Measurements from ENCODE around the gene CSNK2A3.
"Not testable (repeated sequence)": the region's sequence is repeated elsewhere in the genome, so short reads cannot be mapped to it uniquely, and the experiment has no call there.

The CSNK2A3 gene
- 0.96 to 4.9 (median 1.8) reads per million in 3 experiments for total RNA-seq

DNA sequence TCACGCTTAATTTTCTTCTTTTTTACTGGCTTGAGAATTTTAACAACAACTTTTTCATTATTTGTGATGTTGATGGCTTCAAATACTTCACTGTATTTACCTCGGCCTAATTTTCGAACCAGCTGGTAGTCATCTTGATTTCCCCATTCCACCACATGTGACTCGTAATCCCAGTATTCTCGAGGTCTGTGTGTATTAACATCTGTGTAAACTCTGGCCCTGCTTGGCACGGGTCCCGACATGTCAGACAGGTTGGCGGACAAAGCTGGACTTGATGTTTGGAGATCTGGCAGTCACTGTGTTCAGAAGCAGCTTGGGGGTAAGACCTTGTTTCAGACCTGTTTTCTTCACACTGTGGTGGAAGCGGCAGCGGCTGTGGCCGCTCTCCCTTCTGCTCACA is at the start of gene CSNK2A3:
TSS of gene CSNK2A3 (minus strand) at position 373 of the 400 bp plus-strand sequence. CDS start at position 242, 131 bp downstream.
- not testable (repeated sequence) for DNase-seq

DNA sequence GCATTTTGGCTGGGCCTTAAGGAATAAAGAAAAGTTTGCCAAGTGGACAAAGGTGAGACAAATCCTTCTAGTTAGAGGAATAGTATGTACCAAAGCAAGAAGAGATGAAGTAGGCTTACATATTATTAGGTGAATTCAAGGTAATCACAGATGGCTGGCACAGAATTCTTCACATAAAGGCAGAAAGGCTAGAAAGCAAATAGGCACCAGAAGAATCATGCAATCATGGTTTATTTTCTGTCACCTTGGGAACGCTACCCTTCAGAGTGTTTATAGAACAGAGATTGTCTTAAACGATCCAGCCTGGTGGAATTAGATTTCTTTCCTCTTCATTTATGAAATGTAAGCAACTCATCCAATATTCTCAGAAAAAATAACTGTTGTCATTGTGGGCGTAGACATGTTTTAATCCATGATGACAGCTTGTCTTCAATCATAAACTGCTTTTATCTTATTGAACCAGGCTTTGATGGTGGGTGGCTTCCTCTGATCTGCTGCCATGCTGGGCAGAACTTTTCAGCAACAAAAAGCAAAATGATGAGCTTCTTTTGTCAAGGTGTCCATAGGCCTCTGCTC is 49.0 kb upstream of the CSNK2A3 start:
- no peak for DNase-seq

DNA sequence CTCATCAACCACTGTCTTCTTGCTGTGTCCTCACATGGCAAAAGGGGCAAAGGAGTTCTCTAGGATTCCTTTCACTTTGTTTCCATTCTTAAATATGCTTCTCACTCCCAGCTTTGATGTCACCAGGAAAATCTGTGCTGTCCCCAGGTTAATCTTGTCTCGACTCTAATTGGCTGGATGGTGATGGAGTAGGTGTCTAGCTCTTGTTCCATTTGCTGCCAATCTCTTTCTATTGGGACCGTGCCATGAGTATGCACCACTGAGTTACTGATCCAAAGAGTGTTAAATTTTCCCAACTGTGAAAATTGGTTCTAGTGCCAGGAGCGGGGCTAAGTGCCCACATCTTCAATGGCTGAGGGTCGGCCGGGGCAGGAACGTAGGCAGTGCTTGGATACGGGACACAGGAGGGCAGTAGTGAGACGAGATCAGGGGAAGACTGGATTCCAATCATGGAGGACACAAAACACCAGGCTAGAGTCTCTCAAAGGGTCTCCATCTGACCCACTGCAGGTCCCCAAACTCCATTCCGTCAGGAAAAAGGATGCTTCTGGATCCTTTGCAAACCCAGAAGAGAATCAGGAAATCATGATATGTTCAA is 47.7 kb upstream of the CSNK2A3 start:
- no peak for DNase-seq

DNA sequence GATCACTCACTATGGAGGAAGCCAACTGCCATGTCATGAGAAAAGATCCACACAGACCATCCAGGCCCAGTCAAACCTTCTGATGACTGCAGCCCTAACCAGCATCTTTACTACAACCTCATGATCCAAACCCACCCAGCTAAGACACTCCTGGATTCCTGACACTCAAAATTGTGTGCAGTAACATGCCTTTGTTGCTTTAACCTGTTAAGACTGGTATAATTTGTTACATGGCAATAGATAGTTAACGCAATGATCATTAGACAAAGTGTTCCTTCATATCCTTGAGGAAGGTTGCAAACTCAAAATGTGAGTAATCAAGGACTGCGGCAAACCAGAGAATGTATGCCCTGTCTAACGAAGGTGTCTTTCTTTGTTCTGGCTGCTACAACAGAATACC is 47.1 kb upstream of the CSNK2A3 start:
- DNase-seq, result no peak

DNA sequence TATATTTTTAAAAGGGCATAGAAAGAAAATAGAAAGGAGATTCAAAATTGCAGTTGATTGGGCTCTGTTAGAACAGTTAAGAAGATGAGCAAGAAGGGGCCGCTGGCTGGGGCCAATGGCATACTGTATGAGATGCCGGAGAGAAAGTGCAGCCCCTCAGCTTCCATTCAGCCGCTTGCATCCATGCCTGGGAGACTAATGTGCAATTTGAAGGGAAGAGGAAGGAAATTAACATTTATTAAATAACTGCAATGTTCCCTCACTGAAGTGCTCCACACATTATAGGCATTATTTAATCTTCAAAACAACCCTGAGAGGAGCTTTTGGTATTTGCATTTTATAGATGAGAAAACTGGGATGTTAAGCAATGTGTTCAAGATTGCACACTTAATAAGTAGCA is 44.7 kb upstream of the CSNK2A3 start:
- no peak for DNase-seq

DNA sequence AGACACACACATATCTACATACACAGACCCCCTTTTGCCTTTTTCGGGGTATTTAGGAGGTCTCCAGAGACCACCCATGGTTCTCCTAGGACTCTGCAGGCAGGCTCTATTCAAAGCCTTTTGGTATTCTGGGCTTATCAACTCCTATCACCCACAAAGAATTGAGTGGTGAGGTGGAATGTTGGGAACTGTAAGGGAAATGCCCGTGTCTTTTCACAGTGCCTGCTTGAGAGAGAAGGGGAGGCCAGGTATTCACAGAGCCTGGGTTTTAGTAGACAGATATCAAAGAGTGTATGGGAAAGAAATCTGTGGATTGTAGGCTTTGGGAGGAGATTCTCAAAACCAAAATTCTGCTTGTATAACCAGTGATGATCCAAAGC is 44.0 kb upstream of the CSNK2A3 start:
- no peak for DNase-seq

DNA sequence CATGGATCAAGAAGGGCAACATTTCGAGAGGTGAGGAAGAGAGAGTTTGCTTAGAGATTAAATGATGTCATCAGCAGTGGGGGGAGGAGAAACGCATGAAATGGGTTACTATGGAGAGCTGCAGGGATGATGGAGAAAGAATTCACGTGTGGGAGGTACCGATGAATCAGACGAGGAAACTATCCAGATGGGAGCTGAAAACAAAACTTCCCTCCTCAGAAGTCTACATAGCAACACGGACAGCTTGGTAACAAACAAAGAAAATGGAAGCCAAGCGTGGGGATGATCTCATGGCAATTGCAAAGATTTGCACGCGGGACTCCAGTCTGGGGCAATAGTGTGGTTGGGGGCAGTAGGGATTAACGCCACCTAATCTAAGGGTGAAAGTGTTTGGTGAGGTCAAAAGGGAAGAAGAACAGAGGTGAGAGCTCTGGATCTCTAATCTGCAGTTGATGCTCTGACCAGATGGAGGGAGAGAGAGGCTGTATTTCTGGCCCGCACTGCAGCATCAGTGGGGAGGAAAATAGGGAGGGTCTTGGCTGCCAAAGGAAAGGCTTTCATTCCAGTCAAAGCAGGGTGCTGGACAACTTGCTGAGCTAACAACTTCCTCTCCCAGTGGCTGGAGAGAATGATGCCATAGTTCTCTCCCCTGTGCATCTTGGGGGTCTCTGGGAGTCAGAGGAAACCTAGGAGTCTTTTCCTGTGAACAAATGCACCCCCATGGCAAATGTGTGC is 43.4 kb upstream of the CSNK2A3 start:
- DNase-seq, result no peak

DNA sequence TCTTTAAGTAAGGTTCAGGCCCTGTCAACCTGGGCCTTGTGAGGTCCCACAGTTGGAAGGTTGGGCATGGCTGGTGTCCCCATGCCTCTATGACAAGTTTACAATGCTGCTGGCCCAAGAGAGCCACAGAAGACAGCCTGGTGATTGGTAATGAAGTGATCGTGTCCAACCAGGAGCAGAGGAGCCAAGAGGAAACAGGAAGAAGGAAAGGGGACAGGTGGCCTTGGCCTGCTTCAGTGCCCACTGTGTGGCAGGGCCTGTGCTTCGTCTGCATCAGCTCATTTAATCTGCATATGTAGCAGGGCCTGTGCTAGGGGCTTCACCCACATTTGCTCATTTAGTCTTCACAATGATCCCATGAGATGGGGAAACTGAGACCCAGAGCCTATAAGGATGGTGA is 42.1 kb upstream of the CSNK2A3 start:
- no peak for DNase-seq

DNA sequence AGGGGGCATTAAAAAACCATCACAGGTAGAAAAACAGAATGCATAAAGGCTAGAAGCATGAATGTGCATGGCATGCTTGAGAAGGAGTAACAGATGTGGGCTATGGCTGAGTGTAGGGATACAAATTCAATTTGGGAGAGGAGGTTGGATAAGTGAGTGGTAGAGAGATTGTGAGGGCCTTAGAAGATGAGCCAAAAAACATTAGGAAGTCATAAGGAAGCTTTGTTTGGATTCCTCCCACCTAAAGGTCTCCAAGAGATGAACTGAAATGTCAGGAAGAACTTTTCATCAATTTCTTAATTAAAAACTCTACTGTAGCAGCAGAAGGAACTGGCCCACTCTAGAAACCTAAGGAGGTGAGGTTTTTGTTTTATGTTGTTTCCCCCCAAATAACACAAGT is 41.2 kb upstream of the CSNK2A3 start:
- DNase-seq, result no peak

DNA sequence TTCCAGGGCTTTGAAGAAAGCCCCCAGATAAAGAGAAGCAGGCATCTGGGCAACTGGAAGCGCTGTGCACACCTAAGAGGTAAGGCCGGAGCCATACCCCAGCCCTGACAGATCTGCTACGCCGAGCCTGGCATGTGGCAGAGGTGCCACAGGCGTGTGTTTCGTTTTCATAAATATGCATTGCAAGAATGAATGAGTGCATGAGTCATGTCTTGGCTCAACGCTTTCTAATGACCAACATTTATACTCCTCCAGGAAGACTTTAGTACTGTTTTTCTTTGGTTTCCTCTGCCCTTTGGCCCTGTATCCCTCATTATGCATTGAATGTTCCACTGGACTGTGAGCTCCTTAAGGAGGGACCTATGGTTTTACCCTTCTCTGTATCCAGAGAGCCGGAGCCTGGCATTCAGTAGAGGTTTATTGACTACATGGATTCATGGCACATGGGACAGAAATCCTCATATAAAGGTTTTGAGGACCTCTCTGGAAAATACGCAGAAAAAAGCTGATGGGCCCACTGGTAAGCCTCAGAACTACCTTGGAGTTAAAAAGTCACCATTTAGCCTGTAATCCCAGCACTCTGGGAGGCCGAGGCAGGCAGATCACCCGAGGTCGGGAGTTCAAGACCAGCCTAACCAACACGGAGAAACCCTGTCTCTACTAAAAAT is 38.9 kb upstream of the CSNK2A3 start:
- DNase-seq, result no peak

DNA sequence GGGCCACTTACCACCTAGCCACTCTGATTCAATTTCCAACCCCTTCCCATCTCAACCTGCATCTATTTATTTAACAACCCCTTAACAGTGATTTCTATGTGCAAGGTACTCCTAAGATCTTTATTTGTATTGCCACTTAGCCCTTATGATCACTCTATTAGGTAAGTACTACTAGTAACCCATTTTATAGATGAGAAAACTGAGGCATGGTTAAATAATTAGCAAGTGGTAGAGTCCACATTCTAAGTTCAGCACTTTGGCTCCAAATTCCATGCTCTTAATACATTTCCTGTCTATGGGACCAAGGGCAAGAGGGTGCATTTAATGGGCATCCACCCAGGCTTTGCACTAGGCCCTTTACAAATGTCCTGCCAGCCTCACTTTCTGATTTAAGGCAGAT is 38.1 kb upstream of the CSNK2A3 start:
- DNase-seq, result no peak

DNA sequence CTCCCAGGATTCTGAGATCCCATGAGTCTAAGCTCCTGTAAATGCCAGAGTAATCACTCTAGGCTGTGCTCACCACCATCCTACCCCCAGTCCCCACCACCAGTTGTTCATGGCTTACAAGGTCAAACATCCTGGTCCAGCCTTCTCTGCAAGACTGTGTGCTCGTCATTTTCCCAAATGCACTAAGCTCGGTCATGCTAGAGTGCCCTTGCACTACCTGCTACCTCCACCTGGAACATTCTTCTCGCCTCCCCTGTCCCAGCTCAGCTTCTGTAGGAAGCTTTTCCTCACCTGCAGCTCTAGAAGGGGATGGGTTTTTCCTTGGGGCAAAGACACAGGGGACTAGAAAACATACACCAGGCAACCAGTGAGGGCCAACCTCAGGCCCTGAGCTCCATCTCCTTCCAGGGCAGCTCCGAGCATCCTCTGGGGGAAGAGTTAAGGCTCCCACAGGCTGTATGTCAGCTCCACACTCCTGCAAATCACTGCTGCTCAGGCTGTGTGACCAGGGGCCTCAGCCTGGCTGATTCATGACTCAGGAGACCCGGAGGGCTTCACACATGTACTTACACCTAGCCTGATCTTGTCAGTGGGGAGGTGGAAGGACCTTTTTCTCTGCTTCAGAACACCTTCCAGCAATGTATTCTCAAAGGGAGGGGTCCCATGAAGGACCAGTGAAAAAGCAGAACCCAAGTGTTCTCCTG is 37.2 kb upstream of the CSNK2A3 start:
- no peak for DNase-seq

DNA sequence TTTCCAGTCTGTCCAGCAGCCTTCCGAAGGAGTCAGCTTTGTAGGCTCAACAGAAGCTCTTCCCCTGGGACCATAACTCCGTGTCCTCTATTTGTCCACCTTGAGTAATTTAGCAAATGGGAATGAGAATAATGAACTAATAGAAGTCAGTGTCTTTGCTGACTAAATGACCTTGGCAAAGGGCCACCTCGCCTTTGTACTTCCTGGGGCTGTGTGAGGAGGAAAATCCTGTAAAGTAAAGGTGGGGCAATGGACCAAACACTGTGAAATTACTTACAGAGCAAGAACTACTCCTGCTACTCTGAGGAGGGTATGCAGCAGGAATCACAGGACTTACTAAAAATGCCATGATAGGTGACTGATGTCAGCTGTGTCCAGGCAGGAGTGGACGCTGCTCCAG is 36.2 kb upstream of the CSNK2A3 start:
- no peak for DNase-seq

DNA sequence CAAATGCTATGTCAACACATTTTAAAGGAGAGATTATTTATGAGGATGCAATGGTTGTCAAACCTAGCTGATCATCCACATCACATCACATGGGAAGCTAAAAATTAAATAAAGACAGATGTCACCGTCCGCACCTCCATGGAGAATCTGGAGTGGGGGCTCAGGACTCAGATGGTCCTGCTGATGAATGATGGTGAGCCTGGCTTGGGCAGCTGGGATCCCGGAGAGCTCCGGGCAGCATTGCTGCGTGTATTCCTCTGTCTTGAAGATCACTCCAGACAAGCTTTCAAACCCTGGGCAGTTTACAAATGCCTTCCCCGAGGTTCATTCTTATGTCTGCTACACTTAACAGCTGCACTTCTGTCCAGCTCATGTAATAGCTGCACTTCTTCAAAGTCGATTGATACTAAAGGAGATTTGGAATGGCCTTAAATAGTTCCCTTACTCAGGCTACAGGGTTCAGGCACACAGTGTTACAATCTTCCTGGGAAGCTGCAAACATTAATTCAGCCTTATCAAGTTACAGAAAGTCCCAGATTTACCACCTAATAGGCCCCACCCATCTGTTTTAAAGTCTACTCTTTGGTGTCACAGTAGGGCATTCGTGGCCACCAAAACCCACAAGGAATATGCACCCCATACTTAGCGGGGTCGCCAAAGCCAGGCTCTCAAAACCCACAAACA is 34.7 kb upstream of the CSNK2A3 start:
- no peak for DNase-seq

DNA sequence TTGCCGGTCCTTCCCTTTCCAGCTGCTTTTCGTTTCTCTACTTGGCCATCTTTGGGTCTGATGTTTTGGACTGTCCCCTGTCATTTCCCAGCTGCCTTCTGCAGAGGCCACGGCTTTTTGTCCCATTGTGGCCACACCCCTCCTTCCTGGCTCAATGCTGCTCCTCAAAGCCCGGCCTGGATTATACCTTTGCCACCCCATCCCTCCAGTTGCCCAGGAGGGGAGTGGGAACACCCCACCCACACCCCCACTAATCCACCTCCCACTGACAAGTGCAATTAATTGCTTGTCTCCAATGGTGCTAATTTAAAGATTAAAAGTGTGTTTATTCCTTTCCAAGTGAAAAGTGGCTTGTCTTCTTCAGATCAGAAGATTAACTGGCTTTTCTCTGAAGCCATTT is 34.2 kb upstream of the CSNK2A3 start:
- DNase-seq, result no peak

DNA sequence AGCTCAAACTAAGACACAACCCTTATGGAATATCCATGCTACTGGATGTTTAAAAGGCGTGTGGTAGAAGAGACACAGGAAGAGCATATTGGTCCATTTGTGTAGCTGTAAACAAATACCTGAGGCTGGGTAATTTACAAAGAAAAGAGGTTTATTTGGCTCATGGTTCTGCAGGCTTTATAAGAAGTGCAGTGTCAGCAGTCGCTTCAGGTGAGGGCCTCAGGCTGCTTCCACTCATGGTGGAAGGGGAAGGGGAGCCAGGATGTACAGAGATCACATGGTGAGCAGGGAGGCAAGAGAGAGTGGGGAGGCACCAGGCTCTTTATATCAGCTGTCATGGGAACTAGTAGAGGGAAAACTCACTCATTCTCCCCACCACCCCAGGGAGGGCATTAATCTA is 31.8 kb upstream of the CSNK2A3 start:
- no peak for DNase-seq

DNA sequence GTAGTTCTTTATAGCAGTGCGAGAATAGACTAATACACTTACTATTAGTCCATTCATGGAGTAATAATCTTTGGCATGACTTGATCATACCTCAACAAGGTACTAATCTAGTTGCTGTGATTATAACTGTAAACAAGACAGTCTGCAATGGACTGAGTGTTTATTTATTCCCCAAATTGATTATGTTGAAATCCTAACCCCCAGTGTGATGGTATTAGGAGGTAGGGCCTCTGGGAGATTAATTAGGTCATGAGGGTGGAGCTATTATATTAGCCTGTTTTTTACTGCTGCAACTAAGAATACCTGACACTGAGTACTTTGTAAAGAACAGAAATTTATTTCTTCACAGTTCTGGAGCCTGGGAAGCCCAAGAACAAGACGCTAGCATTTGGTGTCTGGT is 30.9 kb upstream of the CSNK2A3 start:
- DNase-seq, result no peak

DNA sequence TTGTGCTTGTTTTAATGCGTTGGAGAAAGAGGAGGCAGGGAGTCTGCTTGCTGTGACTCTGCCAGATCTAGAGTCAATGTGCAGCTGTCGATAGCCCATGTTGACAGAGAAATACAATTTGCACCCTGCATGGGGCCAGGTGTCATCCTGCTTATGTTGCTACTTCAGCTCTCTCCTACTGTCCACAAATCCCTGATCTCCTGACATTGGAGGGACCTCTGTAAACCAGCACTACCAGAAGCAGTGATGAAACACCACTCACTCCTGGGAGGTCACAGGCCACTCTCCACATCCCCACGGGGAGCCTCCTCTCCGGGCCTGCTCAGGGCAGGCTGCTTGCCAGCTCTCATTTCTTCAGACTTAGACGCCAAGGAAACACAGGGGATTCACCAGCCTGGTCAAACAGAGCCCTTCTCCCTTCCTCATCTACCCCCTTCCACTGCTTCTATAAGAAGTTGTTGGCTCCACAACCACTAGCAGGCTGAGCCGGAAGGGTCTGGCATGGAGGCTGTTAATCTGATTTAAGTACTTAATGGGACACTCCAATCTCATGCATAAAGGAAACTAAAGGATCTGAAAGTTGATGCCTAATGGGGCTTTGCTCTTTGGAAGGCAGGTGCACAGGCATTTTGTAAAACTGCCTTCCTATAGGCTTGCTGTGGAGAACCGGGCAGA is 29.9 kb upstream of the CSNK2A3 start:
- DNase-seq, result no peak

DNA sequence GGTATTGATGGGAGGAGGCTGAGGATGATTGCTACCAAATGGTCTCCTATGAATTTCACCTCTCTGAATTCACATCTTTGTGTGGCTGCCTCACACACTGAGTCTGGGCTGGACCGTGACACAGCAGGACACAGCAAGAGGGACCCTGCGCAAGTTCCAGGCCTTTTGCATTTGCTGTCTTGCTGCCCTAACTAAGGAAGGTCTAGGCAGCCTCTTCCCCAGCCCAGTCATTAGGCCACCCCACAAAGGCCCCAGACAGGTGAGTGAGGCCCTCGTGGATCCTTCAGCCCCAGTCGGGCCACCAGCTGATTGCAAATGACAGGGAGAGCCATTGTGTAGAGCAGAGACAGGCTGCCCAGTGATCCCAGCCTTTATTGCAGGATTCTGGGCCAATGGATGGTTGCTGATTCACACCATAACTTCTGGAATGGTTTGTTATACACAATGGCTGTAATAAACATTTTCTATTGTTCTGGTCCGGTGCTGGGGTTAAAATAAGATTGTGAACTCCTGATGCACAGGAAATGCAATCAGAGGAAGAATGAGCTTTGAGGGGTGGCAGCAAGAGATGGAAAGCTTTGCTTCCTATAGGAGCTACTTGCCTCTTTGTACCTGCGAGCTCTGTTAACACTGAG is 28.5 kb upstream of the CSNK2A3 start:
- DNase-seq, result no peak

DNA sequence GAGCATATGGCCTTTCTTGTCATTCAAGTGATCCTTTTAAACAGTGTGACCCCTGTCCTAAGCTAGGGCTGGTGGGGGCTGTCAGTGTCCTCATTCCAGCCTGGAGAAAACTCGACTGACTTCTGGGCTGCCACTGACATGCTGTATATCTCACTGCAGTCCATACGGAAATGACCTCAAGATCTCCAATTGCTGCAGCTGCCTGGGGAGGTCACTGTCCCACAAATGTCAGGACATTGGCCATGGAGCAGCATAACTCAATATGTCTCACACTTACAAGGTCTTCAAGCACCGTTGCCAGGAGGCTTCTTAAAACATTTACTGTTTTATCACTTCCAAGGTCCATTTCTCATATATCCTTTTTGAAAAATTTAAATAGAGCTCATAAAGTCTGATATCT is 27.8 kb upstream of the CSNK2A3 start:
- no peak for DNase-seq

DNA sequence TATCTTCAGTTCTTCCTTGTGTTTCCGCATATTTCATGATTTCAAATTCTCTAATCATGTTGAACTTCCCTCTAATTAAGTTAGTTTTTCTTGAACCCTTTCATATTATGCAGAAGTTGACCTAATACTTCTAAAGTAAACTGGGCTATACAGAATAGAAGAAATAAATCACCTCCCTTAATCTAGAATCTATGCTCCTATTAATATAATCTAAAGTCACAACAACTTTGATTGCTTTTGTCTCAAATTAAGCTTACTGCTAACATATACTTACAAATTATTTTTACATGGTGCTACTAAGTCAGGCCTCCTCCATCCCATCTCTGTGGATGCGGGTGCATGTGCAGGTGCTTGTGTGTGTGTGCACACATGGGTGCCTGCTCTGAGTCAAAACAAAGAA is 27.3 kb upstream of the CSNK2A3 start:
- no peak for DNase-seq

DNA sequence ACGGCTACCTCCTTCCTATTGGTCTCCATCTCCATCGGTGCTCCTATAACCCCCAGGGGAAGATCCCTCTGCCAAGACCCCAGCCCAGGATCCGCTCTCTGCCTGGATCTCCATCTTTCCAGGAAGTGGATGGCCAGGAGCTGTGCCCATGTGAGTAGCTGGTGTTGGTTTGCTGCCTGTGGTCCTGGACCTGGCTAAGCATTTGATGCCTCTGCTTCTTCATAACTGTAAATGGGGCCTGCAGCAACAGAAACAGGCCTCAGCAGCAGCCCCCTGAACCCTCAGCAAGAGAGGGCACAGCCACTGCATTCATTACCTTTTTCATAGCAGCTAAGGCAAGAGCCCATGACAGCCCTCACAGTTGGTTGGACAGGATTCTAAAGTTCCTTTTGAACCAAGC is 26.6 kb upstream of the CSNK2A3 start:
- no peak for DNase-seq

Measured in central memory CD4-positive, alpha-beta T cell (primary cell).